NCI-H146 (cell line): ENCODE results near the gene PSEN1.
A peak's percentile ranks its signal among the peaks of the same experiment; 100 is the strongest.
"Not testable (repeated sequence)": the region's sequence is repeated elsewhere in the genome, so short reads cannot be mapped to it uniquely, and the experiment has no call there.

ENCODE experiments used
- DNase-seq: peaks from one replicate; lab custom pipeline; 2025; lab: John Stamatoyannopoulos, UW

The PSEN1 gene

GRCh38 chr14:73166399-73166798 is 30.1 kb downstream of the PSEN1 start:
- DNase-seq = no peak

DNA sequence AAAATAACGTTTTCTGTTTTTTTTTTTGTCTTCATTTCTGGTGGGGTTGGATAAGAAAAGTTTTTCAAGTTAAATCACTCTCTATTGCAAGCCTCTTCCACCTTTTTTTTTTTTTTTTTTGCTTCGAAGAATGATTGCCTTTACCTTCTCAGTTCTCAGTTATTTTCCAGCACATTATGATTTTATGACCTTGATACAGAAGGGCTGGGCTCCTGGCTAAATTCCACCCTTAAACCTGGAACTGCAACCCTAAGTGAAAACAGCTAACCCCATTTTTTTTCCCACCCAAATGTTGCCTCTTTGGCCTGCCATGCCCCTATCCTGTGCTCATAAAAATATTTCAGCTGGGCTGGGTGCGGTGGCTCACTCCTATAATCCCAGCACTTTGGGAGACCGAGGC is 31.4 kb downstream of the PSEN1 start:
- no peak for DNase-seq

- DNase-seq = no peak
Measured at GRCh38 chr14:73168274-73168673, 32.0 kb downstream of the PSEN1 start.

DNA sequence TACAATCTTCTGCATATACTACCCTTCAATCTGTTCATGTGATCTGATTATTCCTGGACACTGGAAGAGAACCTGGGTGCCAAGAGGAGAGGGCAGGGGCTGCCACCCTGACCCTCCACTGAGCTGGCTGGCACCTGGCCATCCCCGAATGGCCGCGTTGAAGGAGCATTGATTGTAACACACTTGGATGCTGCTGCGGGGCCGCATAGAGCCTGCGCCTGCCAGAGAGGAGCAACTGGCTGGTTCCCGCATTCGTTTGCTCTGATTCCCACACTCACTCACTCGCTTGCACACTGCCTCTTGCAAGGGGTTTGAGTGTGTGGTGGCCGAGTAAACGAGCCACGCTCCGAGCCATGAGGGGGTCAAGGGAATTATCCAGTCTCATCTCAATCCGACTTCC is 32.4 kb downstream of the PSEN1 start:
- no peak for DNase-seq

- DNase-seq = not testable (repeated sequence)
Measured at GRCh38 chr14:73169855-73170254, 33.5 kb downstream of the PSEN1 start.

- peak; percentile 0 for DNase-seq
Measured at GRCh38 chr14:73170686-73171085, 34.4 kb downstream of the PSEN1 start.

- DNase-seq = no peak
Measured at GRCh38 chr14:73172500-73172899, 36.2 kb downstream of the PSEN1 start.

GRCh38 chr14:73173092-73173735 is 36.9 kb downstream of the PSEN1 start:
- DNase-seq = peak; percentile 0

DNA sequence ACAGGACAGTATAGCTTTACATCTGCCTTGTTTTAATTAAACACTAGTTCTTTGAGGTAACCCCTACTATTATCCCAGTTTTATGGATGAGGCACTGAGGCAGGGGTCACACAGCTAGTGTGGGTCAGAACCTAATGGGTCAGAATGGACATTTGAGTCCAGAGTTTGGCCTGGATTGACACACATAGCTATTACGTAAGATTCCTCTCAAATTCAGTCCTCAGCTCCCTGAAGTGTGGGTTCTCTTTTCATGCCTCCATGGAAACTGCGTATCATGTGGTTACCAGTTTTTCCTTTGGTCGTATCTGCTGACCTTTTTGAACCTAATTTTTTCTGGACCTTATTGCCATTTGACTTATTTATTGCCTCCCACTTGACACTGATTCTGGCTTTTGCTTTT is 40.4 kb downstream of the PSEN1 start:
- DNase-seq = no peak

- no peak for DNase-seq
Measured at GRCh38 chr14:73180385-73180805, 44.1 kb downstream of the PSEN1 start.

DNA sequence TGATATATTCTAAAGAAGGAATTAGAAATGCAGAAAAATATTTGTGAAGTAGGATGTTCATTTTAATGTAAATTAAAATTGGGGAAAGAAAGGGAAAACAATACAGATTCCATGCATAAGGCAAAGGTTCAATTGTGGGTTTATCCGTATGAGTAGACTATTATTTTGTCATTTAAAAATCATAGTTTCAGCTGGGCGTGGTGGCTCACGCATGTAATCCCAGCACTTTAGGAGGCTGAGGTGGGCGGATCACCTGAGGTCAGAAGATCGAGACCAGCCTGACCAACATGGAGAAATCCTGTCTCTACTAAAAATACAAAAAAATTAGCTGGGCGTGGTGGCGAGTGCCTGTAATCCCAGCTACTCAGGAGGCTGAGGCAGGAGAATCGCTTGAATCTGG is 44.7 kb downstream of the PSEN1 start:
- DNase-seq = not testable (repeated sequence)

- no peak for DNase-seq
Measured at GRCh38 chr14:73188501-73188911, 52.2 kb downstream of the PSEN1 start.

DNA sequence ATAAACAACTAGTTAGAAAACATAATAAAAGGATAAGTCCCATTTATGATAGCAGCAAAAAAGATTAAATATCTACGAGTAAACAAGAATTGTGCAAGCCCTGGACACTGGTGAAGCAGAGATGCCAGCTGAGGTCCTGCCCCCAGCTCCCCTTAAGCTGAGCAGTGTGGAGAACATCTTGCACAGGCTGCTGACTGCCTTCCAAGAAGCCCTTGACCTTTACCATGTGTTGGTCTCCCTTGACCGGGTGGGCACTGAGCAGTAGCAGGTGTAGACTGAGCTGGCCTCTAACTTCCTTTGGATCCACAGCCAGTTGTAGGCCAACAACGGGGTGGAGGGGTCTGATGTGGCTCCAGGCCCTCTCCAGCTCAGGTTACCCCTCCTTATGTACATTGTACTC is 53.3 kb downstream of the PSEN1 start:
- no peak for DNase-seq

DNA sequence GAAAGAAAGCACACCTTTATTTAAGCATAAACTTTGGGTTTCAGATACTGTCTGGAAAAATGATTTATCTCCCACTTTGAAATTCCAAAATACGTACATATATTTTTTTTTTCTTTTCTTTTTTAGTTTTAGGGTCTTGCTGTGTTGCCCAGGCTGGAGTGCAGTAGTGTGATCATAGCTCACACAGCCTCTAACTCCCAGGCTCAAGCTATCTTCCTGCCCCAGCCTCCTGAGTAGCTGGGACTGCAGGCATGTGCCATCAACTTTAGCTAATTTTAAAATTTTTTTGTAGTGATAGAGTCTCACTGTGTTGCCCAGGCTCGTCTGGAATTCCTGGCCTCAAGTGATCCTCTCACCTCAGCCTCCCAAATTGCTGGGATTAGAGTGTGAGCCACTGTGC is 55.1 kb downstream of the PSEN1 start:
- no peak for DNase-seq

- DNase-seq = not testable (repeated sequence)
Measured at GRCh38 chr14:73194306-73194705, 58.0 kb downstream of the PSEN1 start.

DNA sequence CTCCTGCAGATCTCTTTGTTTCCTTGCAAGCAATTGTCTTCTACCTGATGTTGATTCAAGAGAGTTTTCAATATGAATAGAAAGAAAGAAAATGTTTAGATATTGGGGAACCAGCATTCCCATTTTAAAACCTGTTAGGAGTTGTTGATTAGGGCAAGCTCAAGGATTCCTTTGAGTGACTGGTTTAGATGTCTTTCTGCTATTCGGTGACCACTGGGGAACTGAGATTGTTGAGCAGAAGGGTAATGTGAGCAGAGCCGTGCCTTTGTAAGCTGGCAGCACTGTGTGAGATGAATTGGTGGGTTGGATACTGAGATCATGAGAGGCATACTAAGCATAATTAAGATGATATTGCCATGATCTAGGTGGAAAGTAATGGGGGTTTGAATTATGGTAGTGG is 61.9 kb downstream of the PSEN1 start:
- no peak for DNase-seq

DNA sequence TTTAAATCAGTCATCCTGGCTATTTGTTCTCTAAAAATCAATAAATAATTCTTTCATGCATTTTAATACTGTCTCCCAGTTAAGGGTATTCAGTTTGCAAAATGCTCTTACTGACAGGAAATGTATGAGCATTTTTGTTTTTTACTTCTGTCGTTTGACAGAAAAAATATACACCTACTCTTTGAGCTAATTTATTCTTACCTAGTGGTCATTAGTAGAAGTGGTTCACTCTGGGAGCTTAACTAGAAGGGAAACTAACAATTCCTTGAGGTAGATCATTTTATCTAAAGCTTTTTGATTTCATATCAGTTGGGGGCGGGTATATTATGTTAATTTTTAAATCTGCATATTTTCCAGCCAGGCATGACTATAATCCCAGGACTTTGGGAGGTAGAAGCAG is 67.2 kb downstream of the PSEN1 start:
- no peak for DNase-seq

- DNase-seq = no peak
Measured at GRCh38 chr14:73207615-73208014, 71.3 kb downstream of the PSEN1 start.

DNA sequence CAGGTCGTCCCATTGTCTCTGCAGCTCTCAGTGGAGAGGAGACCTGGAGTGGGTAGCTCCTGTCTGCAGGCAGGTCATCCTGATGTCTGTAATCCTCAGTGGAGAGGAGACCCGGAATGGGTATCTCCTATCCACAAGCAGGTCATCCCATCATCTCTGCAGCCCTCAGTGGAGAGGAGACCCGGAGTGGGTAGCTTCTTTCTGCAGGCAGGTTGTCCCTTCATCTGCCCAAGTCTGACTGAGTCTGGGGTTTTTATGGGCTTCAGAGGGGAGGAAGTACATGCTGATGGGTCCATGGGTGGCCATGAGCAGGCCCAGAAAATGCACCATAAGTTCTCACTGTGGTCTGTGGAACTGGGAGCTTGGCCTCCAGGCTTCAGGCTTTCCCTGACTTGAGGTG is 72.1 kb downstream of the PSEN1 start:
- no peak for DNase-seq

DNA sequence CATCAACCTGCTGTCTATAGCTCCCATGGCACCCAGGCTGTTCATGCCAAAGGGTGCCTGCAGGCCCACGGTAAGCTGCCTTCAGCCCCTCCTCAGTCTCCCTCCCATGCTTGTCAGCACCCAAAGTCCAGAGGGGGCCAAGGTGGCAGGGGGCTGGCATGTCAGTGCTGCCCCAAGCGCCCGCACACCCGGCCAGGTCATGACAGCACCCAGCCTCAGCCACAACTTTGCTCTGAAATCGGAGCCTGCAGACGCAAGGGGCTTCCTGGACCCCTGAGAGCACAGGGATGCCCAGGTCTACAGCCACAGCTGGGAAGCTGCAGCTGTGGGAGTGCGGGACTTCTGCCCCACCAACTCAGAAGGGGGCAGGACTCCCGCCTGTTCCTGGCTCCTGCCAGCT is 72.5 kb downstream of the PSEN1 start:
- DNase-seq = no peak

DNA sequence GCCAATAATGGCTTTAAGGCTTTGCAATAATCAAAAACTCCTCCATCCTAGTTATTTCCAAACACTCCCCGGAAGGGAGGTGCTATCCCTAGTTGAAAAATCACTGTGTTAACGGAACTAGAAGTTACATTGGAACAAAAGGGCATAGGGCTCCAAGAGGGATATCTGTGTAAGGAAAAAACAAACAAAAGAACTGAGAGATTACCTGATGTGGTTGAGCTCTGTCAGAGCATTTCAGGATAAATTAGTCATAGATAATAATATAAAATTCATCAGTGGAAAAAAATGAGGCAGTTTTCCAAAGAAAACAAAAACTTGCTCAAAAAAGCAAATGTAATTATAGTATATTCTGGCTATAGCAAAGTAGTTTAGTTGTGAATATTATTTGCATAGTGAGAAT is 73.6 kb downstream of the PSEN1 start:
- DNase-seq = no peak

- DNase-seq = no peak
Measured at GRCh38 chr14:73211251-73212040, 75.1 kb downstream of the PSEN1 start.

- DNase-seq = no peak
Measured at GRCh38 chr14:73216030-73216429, 79.7 kb downstream of the PSEN1 start.

DNA sequence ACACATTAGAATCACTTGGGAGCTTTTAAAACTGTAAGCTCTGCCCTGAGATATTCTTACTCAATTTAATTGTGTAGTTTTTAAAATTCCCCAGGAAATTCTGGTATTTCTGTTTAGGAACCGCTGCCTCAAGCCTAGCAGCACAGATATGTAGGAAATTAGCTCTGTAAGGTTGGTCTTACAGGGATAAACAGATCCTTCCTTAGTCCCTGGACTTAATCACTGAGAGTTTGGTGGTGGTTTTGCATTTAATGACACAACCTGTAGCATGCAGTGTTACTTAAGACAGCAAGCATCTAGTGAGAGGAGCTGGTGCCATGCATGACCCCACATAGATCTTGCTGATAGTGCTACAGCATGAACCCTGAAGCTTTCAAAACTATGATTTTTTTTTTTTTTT is 81.1 kb downstream of the PSEN1 start:
- no peak for DNase-seq
